Esophagus muscularis mucosa (tissue), 4 donors: Measurements from ENCODE around the gene S100A14.

Experiments
- EP300 ChIP-seq: sonication (generic); formaldehyde crosslinking; IDR thresholded peaks from one replicate; pipeline ENCODE4 v1.6.1; 2017; ENCODE audit warnings: antibody characterized with exemption
- POLR2A ChIP-seq: fragments of 450-650 bp; IDR thresholded peaks from one replicate; pipeline ENCODE4 v1.6.1; 2017; ENCODE audit warnings: antibody characterized with exemption, moderate library complexity, mild to moderate bottlenecking, low read depth
- TF ChIP-seq, protein P1 (sequence below), 3 experiments: fragments of 200-600 bp in 2 of 3; fragments of 450-650 bp in 1 of 3; sonication (generic) in 2 of 3; IDR thresholded peaks; one replicate each; pipeline ENCODE4 v1.5.1; 2017 to 2019; ENCODE audit warnings: antibody characterized with exemption in 3 of 3, mild to moderate bottlenecking in 2 of 3, moderate library complexity in 1 of 3

DNA sequence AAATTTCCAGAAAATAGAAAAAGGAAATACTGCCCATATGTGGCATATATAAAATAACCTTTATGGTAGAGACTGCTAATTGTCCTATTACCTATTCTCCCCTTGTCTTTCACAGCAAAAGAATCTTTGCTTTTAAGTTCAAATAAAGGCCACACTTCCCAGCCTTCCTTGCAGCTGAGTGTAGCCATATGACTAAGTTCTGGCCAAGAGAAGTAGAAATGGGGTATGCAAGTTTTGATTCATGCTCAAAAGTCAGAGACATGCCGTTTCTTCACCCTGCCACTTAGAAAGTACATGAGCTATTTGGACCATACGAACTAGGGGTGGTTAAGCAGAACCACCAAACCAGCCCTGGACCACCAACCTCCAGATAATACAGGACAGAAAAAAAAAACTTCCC is 32.1 kb downstream of the S100A14 start:
- TF ChIP-seq, protein P1, sequence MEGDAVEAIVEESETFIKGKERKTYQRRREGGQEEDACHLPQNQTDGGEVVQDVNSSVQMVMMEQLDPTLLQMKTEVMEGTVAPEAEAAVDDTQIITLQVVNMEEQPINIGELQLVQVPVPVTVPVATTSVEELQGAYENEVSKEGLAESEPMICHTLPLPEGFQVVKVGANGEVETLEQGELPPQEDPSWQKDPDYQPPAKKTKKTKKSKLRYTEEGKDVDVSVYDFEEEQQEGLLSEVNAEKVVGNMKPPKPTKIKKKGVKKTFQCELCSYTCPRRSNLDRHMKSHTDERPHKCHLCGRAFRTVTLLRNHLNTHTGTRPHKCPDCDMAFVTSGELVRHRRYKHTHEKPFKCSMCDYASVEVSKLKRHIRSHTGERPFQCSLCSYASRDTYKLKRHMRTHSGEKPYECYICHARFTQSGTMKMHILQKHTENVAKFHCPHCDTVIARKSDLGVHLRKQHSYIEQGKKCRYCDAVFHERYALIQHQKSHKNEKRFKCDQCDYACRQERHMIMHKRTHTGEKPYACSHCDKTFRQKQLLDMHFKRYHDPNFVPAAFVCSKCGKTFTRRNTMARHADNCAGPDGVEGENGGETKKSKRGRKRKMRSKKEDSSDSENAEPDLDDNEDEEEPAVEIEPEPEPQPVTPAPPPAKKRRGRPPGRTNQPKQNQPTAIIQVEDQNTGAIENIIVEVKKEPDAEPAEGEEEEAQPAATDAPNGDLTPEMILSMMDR (IDR thresholded peaks at IDR 0.05): no peak
- TF ChIP-seq POLR2A (no peak), EP300 (no peak)
